ENCODE results near the gene KPNB1. TPM values are rescaled to one million over a fixed set of nuclear protein-coding genes. Genes with fewer than 3 reads are reported as not detected.

The KPNB1 gene
- total and polyA plus RNA-seq, 12 donors: 41.5 to 352 (median 214) TPM

- H3K27me3 ChIP-seq: no peaks in the 10 kb centered on the region
- no peak overlapping the region for H3K4me3 ChIP-seq
- peaks cover 0 to 100% of the 10 kb centered on the region in 2 donors for H3K36me3 ChIP-seq (replicated peaks in 1 of 2)
- intact Hi-C loops (cut with DNase I): loop anchor here in 1 of 2 donors (10.0 kb wide), 1 partner anchor 145 kb away; no protein-coding TSS in a partner anchor
- H3K4me1 ChIP-seq (replicated peaks in 1 of 2): peaks cover 5 to 30% of the 10 kb centered on the region in 2 donors
- WGBS, 4 donors: 47 to 68% (median 53%) methylated on average over 6 of the region's 6 CpGs
- peak overlapping the region in 3 of 5 donors; percentile 16 to 45 (median 30) for H3K27ac ChIP-seq
- no peaks in the 10 kb centered on the region for H3K9me3 ChIP-seq (replicated peaks in 1 of 3)
- TF ChIP-seq, protein P1, sequence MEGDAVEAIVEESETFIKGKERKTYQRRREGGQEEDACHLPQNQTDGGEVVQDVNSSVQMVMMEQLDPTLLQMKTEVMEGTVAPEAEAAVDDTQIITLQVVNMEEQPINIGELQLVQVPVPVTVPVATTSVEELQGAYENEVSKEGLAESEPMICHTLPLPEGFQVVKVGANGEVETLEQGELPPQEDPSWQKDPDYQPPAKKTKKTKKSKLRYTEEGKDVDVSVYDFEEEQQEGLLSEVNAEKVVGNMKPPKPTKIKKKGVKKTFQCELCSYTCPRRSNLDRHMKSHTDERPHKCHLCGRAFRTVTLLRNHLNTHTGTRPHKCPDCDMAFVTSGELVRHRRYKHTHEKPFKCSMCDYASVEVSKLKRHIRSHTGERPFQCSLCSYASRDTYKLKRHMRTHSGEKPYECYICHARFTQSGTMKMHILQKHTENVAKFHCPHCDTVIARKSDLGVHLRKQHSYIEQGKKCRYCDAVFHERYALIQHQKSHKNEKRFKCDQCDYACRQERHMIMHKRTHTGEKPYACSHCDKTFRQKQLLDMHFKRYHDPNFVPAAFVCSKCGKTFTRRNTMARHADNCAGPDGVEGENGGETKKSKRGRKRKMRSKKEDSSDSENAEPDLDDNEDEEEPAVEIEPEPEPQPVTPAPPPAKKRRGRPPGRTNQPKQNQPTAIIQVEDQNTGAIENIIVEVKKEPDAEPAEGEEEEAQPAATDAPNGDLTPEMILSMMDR (IDR thresholded peaks at IDR 0.05): peak in 2 of 6 experiments; percentile 10 to 28
- TF ChIP-seq POLR2A (IDR thresholded peaks at IDR 0.05): no peak
- DNase-seq: no peak
Measured at GRCh38 chr17:47660064-47660492, 10.4 kb downstream of the KPNB1 start.

DNA sequence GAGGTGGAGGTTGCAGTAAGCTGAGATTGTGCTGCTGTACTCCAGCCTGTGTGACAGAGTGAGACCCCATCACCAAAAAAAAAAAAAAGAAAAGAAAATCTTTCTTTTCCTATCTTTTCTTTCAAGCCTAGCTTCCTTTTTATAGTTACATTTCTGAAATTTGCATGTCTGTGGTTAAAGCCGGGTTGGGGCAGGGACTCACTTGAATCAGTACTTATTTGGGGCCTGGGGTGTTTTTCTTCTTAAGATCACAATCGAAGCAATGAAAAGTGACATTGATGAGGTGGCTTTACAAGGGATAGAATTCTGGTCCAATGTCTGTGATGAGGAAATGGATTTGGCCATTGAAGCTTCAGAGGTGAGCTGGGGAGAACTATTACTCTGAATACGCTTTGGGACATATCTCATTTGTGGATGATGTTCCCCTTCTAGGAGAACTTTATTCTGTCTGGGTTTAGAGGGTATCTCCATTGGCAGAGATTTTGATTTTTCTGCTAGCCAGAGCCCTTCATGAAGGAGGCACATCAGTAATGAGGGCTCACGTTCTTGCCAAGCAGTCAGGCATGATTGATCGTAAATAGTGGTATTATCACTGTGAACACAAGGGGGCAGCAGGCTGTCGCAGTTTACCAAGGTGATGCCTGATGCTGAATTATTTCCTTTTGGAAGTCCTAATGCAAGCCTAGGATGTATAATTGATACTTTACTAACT is 14.3 kb downstream of the KPNB1 start:
- Histone ChIP-seq H3K9me3 (replicated peaks in 1 of 3) (no peaks in the 10 kb centered on the region), H3K36me3 (replicated peaks in 1 of 2) (peaks cover 0 to 97% of the 10 kb centered on the region in 2 donors), H3K4me3 (no peak overlapping the region), H3K27me3 (no peaks in the 10 kb centered on the region), H3K4me1 (replicated peaks in 1 of 2) (peaks cover 0 to 18% of the 10 kb centered on the region in 2 donors), H3K27ac (no peak overlapping the region)
- intact Hi-C loops (cut with DNase I): loop anchor here in 1 of 2 donors (10.0 kb wide), 1 partner anchor 141 kb away; no protein-coding TSS in a partner anchor
- 37 to 44% (median 41%) methylated on average over 6 of the region's 6 CpGs for WGBS, 4 donors
- TF ChIP-seq, protein P1 (IDR thresholded peaks at IDR 0.05): peak; percentile 63 to 75 (median 73)
- TF ChIP-seq POLR2A (IDR thresholded peaks at IDR 0.05): no peak
- peak; percentile 57 to 87 (median 65) for DNase-seq

GRCh38 chr17:47664624-47664941 is 14.9 kb downstream of the KPNB1 start:
- Histone ChIP-seq H3K4me3 (no peak overlapping the region), H3K4me1 (replicated peaks in 1 of 2) (peaks cover 0 to 13% of the 10 kb centered on the region in 2 donors), H3K27ac (no peak overlapping the region), H3K27me3 (no peaks in the 10 kb centered on the region), H3K9me3 (replicated peaks in 1 of 3) (no peaks in the 10 kb centered on the region), H3K36me3 (replicated peaks in 1 of 2) (peaks cover 0 to 96% of the 10 kb centered on the region in 2 donors)
- TF ChIP-seq, protein P1 (IDR thresholded peaks at IDR 0.05): no peak
- no peak for TF ChIP-seq POLR2A (IDR thresholded peaks at IDR 0.05)
- no peak for DNase-seq
- intact Hi-C loops (cut with DNase I): loop anchor here in 1 of 2 donors (10.0 kb wide), 1 partner anchor 140 kb away; no protein-coding TSS in a partner anchor

DNA sequence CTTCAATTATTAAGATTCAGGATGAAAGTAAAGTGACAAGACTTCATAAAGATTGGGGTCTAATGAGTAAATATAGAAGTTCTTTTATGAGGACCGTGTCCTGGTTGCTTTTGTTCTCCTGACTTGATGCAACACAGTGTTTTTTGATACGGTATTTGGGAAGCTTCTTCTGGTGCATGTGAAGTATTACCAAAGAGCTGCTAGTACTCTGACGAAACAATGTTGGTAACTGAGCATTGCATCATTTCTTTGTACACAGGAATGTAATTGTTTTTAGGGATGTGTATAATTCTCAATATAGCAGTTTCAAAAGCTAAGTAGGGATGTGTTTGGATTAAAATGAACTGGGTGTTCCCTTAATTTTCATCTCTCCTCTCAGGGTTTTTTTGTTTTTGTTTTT is 15.9 kb downstream of the KPNB1 start:
- intact Hi-C loops (cut with DNase I): loop anchor here in 1 of 2 donors (10.0 kb wide), 1 partner anchor 139 kb away; no protein-coding TSS in a partner anchor
- TF ChIP-seq, protein P1 (IDR thresholded peaks at IDR 0.05): no peak
- TF ChIP-seq POLR2A (IDR thresholded peaks at IDR 0.05): no peak
- WGBS, 4 donors: 56 to 61% (median 60%) methylated on average over 3 of the region's 3 CpGs
- peaks cover 0 to 96% of the 10 kb centered on the region in 2 donors for H3K36me3 ChIP-seq (replicated peaks in 1 of 2)
- H3K27me3 ChIP-seq: no peaks in the 10 kb centered on the region
- H3K4me1 ChIP-seq (replicated peaks in 1 of 2): peaks cover 0 to 3% of the 10 kb centered on the region in 2 donors
- no peak overlapping the region for H3K27ac ChIP-seq
- H3K4me3 ChIP-seq: no peak overlapping the region
- DNase-seq: no peak
- no peaks in the 10 kb centered on the region for H3K9me3 ChIP-seq (replicated peaks in 1 of 3)
